HCT116 (cell line): ENCODE measurements around the gene NDUFAF2. TPM values are rescaled to one million over a fixed set of nuclear protein-coding genes. Genes with fewer than 3 reads are reported as not detected.

Source experiments
- ATAC-seq: fragments of 200-7000 bp; cut with Tn5 transposase; 2 replicates; pipeline ENCODE4 v1.9.1; 2020; ENCODE audit warnings: mild to moderate bottlenecking, moderate library complexity
- BruUV-seq: library from RNA; stranded (reverse); fragments of 400-500 nt; replicated peaks from 2 replicates; lab custom pipeline; 2021; lab: Mats Ljungman, UMichigan
- CTCF ChIA-PET: fragments of 300-600 bp; sonication (Branson Sonifier 250); formaldehyde crosslinking; loops from one replicate; lab custom pipeline; 2021; ENCODE audit warnings: antibody characterized with exemption; lab: Charles Lee
- POLR2A ChIA-PET: fragments of 300-600, 350-600 bp; sonication (Branson Sonifier 250); formaldehyde crosslinking; loops from one replicate; lab custom pipeline; 2021; ENCODE audit warnings: antibody characterized with exemption; lab: Charles Lee
- RAD21 ChIA-PET, 2 experiments: fragments of 300-600 bp; sonication (Branson Sonifier 250); formaldehyde crosslinking; loops; one replicate each; lab custom pipeline; 2023; ENCODE audit warnings: low total read pairs in 2 of 2; ENCODE audit not compliant: uncharacterized antibody in 2 of 2, unreplicated experiment in 2 of 2, low non-redundant PET in 1 of 2; lab: Charles Lee
- DNase-seq: peaks from one replicate; pipeline ENCODE4 v3.0.0-alpha.2; 2010; ENCODE audit warnings: low read depth, low spot score
- H2AFZ ChIP-seq: fragments of 200-600 bp; shearing (Covaris generic), sonication (generic); 2 replicates; pipeline ENCODE4 v1.6.1; 2017; ENCODE audit warnings: low read depth, mixed run types, mixed read lengths, antibody characterized with exemption, low read length; ENCODE audit not compliant: poor library complexity, severe bottlenecking
- H3K27ac ChIP-seq: 2 replicates; pipeline ENCODE4 v1.5.1; 2012; ENCODE audit warnings: low read depth, low read length
- H3K27me3 ChIP-seq: fragments of 200-600 bp; sonication (generic); 2 replicates; pipeline ENCODE4 v1.6.1; 2016; ENCODE audit warnings: mixed run types, low read length, mixed read lengths; ENCODE audit not compliant: insufficient read depth
- H3K36me3 ChIP-seq, 2 experiments: fragments of 200-500 bp in 1 of 2; fragments of 200-600 bp in 1 of 2; sonication (Bioruptor generic) in 1 of 2; sonication (generic) in 1 of 2; 2 replicates each; pipeline versions ENCODE4 v1.5.1 to v1.6.1; 2014 to 2016; ENCODE audit warnings: low read length in 2 of 2, inconsistent platforms in 1 of 2, mixed read lengths in 1 of 2, mixed run types in 1 of 2; ENCODE audit not compliant: insufficient read depth in 2 of 2, control insufficient read depth in 1 of 2
- H3K4me1 ChIP-seq, 2 experiments: fragments of 200-600 bp in 1 of 2; sonication (generic) in 1 of 2; 2 replicates each; pipeline versions ENCODE4 v1.5.1 to v1.6.1; 2012 to 2017; ENCODE audit warnings: low read length in 2 of 2, inconsistent platforms in 1 of 2, mild to moderate bottlenecking in 1 of 2, mixed read lengths in 1 of 2, mixed run types in 1 of 2, moderate library complexity in 1 of 2; ENCODE audit not compliant: insufficient read depth in 2 of 2, control insufficient read depth in 1 of 2
- H3K4me2 ChIP-seq: fragments of 200-600 bp; sonication (generic); 2 replicates; pipeline ENCODE4 v1.6.1; 2017; ENCODE audit warnings: mixed run types, low read length, mixed read lengths
- H3K4me3 ChIP-seq, 2 experiments: fragments of 200-600 bp in 1 of 2; sonication (generic) in 1 of 2; replicated peaks in 1 of 2; 2 replicates each; pipeline ENCODE4 v1.5.1; 2011 to 2016; ENCODE audit warnings: low read length in 2 of 2, control low read depth in 1 of 2, low read depth in 1 of 2, mild to moderate bottlenecking in 1 of 2, mixed read lengths in 1 of 2, mixed run types in 1 of 2
- H3K79me2 ChIP-seq: fragments of 200-600 bp; sonication (generic); 2 replicates; pipeline ENCODE4 v1.6.1; 2017; ENCODE audit warnings: mild to moderate bottlenecking, mixed run types, low read length, moderate library complexity, mixed read lengths; ENCODE audit not compliant: insufficient read depth
- H3K9ac ChIP-seq: fragments of 200-600 bp; sonication (generic); 2 replicates; pipeline ENCODE4 v1.6.1; 2016; ENCODE audit warnings: low read length, mixed read lengths
- H3K9me2 ChIP-seq: fragments of 200-600 bp; sonication (generic), shearing (Covaris generic); 2 replicates; pipeline ENCODE4 v1.6.1; 2017; ENCODE audit warnings: mixed run types, mild to moderate bottlenecking, moderate library complexity; ENCODE audit not compliant: insufficient read depth
- H3K9me3 ChIP-seq, 2 experiments: fragments of 200-500 bp in 1 of 2; fragments of 200-600 bp in 1 of 2; sonication (Bioruptor generic) in 1 of 2; sonication (generic) in 1 of 2; 2 replicates each; pipeline ENCODE4 v1.6.1; 2014 to 2017; ENCODE audit warnings: low read length in 2 of 2, mixed read lengths in 2 of 2, inconsistent platforms in 1 of 2, low read depth in 1 of 2, mild to moderate bottlenecking in 1 of 2, mixed run types in 1 of 2, moderate library complexity in 1 of 2; ENCODE audit not compliant: control insufficient read depth in 1 of 2, insufficient read depth in 1 of 2
- H4K20me1 ChIP-seq: fragments of 200-600 bp; sonication (generic), shearing (Covaris generic); 2 replicates; pipeline ENCODE4 v1.6.1; 2017; ENCODE audit warnings: mixed run types, mild to moderate bottlenecking, moderate library complexity; ENCODE audit not compliant: insufficient read depth
- ATF3 ChIP-seq: IDR thresholded peaks from 2 replicates; pipeline ENCODE4 v1.6.1; 2012
- CBX3 ChIP-seq: IDR thresholded peaks from 2 replicates; pipeline ENCODE4 v1.6.1; 2012; ENCODE audit warnings: low read depth
- CEBPB ChIP-seq: IDR thresholded peaks from 2 replicates; pipeline ENCODE4 v1.6.1; 2012; ENCODE audit warnings: low read depth
- CTCF ChIP-seq, 3 experiments: fragments of 200-600 bp in 1 of 3; sonication (generic) in 1 of 3; IDR thresholded peaks in 2 of 3; conservative IDR thresholded peaks in 1 of 3; 2 replicates each; pipeline ENCODE4 v1.5.1; 2012 to 2017; ENCODE audit warnings: low read depth in 2 of 3, low read length in 2 of 3, antibody characterized with exemption in 1 of 3, borderline replicate concordance in 1 of 3, control low read depth in 1 of 3, mild to moderate bottlenecking in 1 of 3, mixed read lengths in 1 of 3, mixed run types in 1 of 3, moderate library complexity in 1 of 3; ENCODE audit not compliant: insufficient read depth in 1 of 3
- EGR1 ChIP-seq: IDR thresholded peaks from 2 replicates; pipeline ENCODE4 v1.6.1; 2012; ENCODE audit warnings: low read depth
- MAX ChIP-seq: IDR thresholded peaks from 2 replicates; pipeline ENCODE4 v1.6.1; 2012
- POLR2A ChIP-seq: IDR thresholded peaks from 2 replicates; pipeline ENCODE4 v1.7.0; 2011; ENCODE audit warnings: borderline replicate concordance; ENCODE audit not compliant: insufficient read depth, insufficient read length; ENCODE audit errors: extremely low read depth
- RAD21 ChIP-seq: IDR thresholded peaks from 2 replicates; pipeline ENCODE4 v1.6.1; 2012; ENCODE audit warnings: low read depth, mild to moderate bottlenecking
- SRF ChIP-seq: IDR thresholded peaks from 2 replicates; pipeline ENCODE4 v1.6.1; 2012; ENCODE audit warnings: low read depth
- YY1 ChIP-seq: IDR thresholded peaks from 2 replicates; pipeline ENCODE4 v1.6.1; 2011; ENCODE audit warnings: low read length, low read depth, moderate library complexity, mild to moderate bottlenecking; ENCODE audit not compliant: insufficient replicate concordance; ENCODE audit errors: extremely low read depth
- ZBTB33 ChIP-seq: IDR thresholded peaks from 2 replicates; pipeline ENCODE4 v1.6.1; 2011; ENCODE audit warnings: mild to moderate bottlenecking, low read length, moderate library complexity; ENCODE audit not compliant: insufficient replicate concordance; ENCODE audit errors: extremely low read depth
- intact Hi-C: fragments of 100-400 bp; cut with micrococcal nuclease; formaldehyde crosslinking; loops from 2 replicates; pipeline ENCODE4 v1.10.0; 2022
- total RNA-seq: library from RNA; stranded (reverse); gene quantifications from one replicate; pipeline ENCODE4 v1.2.1, GENCODE V29; 2021; ENCODE audit not compliant: unreplicated experiment

NDUFAF2 gene
- total RNA-seq, 1 experiment from 2014 or later, result 36.9 TPM

GRCh38 chr5:61130289-61130688 lies 185.3 kb downstream of the NDUFAF2 start:
- Histone ChIP-seq H4K20me1 (no peaks in the 10 kb centered on the region), H3K36me3 (no peaks in the 10 kb centered on the region), H3K4me2 (no peak overlapping the region), H3K27me3 (no peaks in the 10 kb centered on the region), H3K79me2 (no peaks in the 10 kb centered on the region), H3K9me2 (no peaks in the 10 kb centered on the region), H3K4me1 (no peaks in the 10 kb centered on the region), H3K9me3 (no peaks in the 10 kb centered on the region), H2AFZ (no peak overlapping the region), H3K4me3 (no peak overlapping the region), H3K27ac (no peak overlapping the region), H3K9ac (no peak overlapping the region)
- ATAC-seq (no peak), DNase-seq (no peak)
- TF ChIP-seq ATF3 (no peak), YY1 (no peak), CBX3 (no peak), EGR1 (no peak), SRF (no peak), ZBTB33 (no peak), POLR2A (no peak), MAX (no peak), CTCF (IDR thresholded peaks at IDR 0.05 in 2 of 3, conservative IDR thresholded peaks at IDR 0.05 in 1 of 3; ENCODE audit: borderline replicate concordance in 1 of 3, insufficient read depth in 1 of 3, low read depth in 2 of 3, low read length in 2 of 3) (no peak), RAD21 (no peak), CEBPB (no peak)
- ChIA-PET RAD21 (no interaction called here), POLR2A (no interaction called here), CTCF (no interaction called here)
- intact Hi-C loops, result no loop called here
- no TSS peak for BruUV-seq
